Esophagus (tissue), 2 donors: ENCODE data around the gene PPM1J. TPM values are rescaled to one million over a fixed set of nuclear protein-coding genes. Genes with fewer than 3 reads are reported as not detected.

Experiments used
- H3K27ac ChIP-seq, 2 donors: one replicate each; pipeline ENCODE4 v1.5.1; 2013; ENCODE audit warnings: low read depth in 2 of 2, mild to moderate bottlenecking in 2 of 2, inconsistent platforms in 1 of 2, low read length in 1 of 2, moderate library complexity in 1 of 2
- H3K27me3 ChIP-seq, 2 donors: one replicate each; pipeline ENCODE4 v1.6.1; 2013; ENCODE audit warnings: low read length in 2 of 2, control low read depth in 1 of 2, mild to moderate bottlenecking in 1 of 2; ENCODE audit not compliant: insufficient read depth in 2 of 2, control insufficient read depth in 1 of 2
- H3K36me3 ChIP-seq, 2 donors: one replicate each; pipeline ENCODE4 v1.6.1; 2013; ENCODE audit warnings: low read length in 1 of 2; ENCODE audit not compliant: control insufficient read depth in 2 of 2, insufficient read depth in 2 of 2
- H3K4me1 ChIP-seq, 2 donors: one replicate each; pipeline ENCODE4 v1.6.1; 2013; ENCODE audit warnings: low read length in 1 of 2; ENCODE audit not compliant: control insufficient read depth in 2 of 2, insufficient read depth in 2 of 2
- H3K4me3 ChIP-seq, 2 donors: one replicate each; pipeline ENCODE4 v1.5.1; 2013; ENCODE audit warnings: low read length in 2 of 2, mild to moderate bottlenecking in 2 of 2, low read depth in 1 of 2, moderate library complexity in 1 of 2
- H3K9me3 ChIP-seq, 2 donors: one replicate each; pipeline ENCODE4 v1.6.1; 2013; ENCODE audit warnings: mild to moderate bottlenecking in 2 of 2, low read depth in 1 of 2, low read length in 1 of 2, moderate library complexity in 1 of 2; ENCODE audit not compliant: control insufficient read depth in 2 of 2, insufficient read depth in 1 of 2
- WGBS, 2 donors: extraction: QIAGEN DNeasy Blood & Tissue Kit; methylation state at CpG; one replicate each; pipeline ENCODE4 v1.1.7; 2013; 5-methylcytosine and 5-hydroxymethylcytosine counted together
- polyA plus RNA-seq, 2 donors: library from polyadenylated mRNA; stranded (reverse); fragments of 200-250 nt; gene quantifications; one replicate each; pipeline ENCODE4 v1.2.3, GENCODE V29; 2013
- donor health status: healthy with polysubstance abuse.
- donor health status: Bipolar disorder and iron deficiency.

The PPM1J gene
- polyA plus RNA-seq, 2 donors, result 2.8 to 3.5 TPM

GRCh38 chr1:112693821-112694220 is 21.3 kb downstream of the PPM1J start:
- H3K27me3 ChIP-seq, result no peaks in the 10 kb centered on the region
- peaks cover 35 to 48% of the 10 kb centered on the region in 2 donors for H3K36me3 ChIP-seq
- H3K9me3 ChIP-seq, result no peaks in the 10 kb centered on the region
- 93 to 96% methylated on average over 6 of the region's 6 CpGs for WGBS, 2 donors
- H3K4me3 ChIP-seq, result no peak overlapping the region
- H3K4me1 ChIP-seq, result peaks cover 0 to under 1% of the 10 kb centered on the region in 2 donors
- H3K27ac ChIP-seq, result no peak overlapping the region

DNA sequence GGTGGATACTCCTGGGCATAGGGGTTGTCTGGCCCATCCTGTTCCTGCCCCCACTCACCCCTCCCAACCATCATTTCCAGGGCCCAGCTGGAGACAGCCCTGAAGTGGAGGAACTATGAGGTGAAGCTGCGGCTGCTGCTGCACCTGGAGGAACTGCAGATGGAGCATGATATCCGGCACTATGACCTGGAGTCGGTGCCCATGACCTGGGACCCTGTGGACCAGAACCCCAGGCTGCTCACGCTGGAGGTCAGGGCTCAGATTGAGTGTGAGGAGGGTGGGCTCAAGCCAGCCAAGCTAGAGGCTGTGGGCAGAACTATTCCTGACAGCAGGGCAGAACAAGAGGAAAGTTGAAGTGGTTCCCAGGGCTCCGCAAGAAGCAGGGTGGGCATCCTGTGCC is 22.5 kb downstream of the PPM1J start:
- H3K4me3 ChIP-seq, result no peak overlapping the region
- 92 to 93% methylated on average over 5 of the region's 5 CpGs for WGBS, 2 donors
- H3K9me3 ChIP-seq, result no peaks in the 10 kb centered on the region
- no peaks in the 10 kb centered on the region for H3K27me3 ChIP-seq
- H3K27ac ChIP-seq, result no peak overlapping the region
- H3K4me1 ChIP-seq, result peaks cover 0 to 3% of the 10 kb centered on the region in 2 donors
- peaks cover 35 to 37% of the 10 kb centered on the region in 2 donors for H3K36me3 ChIP-seq

DNA sequence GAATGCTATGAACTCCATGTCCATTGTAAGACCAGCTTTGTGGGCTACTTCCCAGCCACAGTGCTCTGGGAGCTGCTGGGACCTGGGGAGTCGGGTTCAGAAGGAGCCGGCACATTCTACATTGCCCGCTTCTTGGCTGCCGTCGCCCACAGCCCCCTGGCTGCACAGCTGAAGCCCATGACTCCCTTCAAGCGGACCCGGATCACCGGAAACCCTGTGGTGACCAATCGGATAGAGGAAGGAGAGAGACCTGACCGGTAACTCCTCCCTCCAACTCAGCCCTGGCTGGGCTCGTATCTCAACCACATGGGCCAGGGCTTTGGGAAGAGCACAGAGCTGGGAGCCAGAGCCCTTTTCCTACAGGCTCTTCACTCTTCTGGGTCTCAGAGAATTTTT is 25.3 kb downstream of the PPM1J start:
- Histone ChIP-seq H3K27me3 (no peaks in the 10 kb centered on the region), H3K36me3 (peaks cover 19 to 27% of the 10 kb centered on the region in 2 donors), H3K4me3 (no peak overlapping the region), H3K27ac (no peak overlapping the region), H3K4me1 (peaks cover 0 to 7% of the 10 kb centered on the region in 2 donors), H3K9me3 (no peaks in the 10 kb centered on the region)
- 94 to 95% methylated on average over 11 of the region's 11 CpGs for WGBS, 2 donors

DNA sequence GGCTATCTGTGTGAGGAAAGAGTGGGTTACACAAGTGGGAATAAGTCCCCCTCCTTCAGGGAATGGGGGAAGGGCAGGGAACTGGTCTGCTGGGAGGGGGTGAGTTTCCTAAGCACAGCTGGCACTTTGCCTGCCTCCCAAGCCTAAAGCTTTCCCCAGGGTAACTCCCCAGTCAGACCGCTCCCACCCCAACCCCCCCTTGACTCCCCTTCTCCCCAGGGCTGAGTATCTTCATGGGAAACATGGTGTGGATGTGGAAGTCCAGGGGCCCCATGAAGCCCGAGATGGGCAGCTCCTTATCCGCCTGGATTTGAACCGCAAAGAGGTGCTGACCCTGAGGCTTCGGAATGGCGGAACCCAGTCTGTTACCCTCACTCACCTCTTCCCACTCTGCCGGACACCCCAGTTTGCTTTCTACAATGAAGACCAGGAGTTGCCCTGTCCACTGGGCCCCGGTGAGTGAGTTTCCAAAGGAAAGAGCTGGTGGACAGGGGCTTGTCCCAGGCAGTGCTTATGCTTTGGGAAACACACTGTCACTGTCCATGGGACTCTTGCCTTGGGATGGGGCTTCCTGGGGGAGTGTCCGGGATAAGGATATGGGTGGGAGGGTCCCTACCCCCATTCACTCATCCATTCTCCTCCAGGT is 25.8 kb downstream of the PPM1J start:
- Histone ChIP-seq H3K36me3 (peaks cover 14 to 22% of the 10 kb centered on the region in 2 donors), H3K27ac (no peak overlapping the region), H3K9me3 (no peaks in the 10 kb centered on the region), H3K27me3 (no peaks in the 10 kb centered on the region), H3K4me3 (no peak overlapping the region), H3K4me1 (peaks cover 0 to 7% of the 10 kb centered on the region in 2 donors)
- WGBS, 2 donors, result 89 to 94% methylated on average over 9 of the region's 9 CpGs

DNA sequence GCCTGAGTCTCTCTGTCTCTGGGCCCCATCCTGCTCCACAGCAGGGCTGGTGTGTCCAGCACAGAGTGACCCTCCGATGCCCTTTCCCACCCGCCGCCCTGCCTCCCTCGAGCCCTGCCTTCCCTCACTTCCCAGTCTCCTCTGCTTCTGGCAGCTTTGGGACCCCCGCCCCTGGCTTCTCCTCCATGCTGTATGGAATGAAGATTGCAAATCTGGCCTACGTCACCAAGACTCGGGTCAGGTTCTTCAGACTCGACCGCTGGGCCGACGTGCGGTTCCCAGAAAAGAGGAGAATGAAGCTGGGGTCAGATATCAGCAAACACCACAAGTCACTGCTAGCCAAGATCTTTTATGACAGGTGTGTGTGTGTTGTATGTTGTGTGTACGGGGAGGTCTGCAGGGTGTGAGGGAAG is 26.3 kb downstream of the PPM1J start:
- Histone ChIP-seq H3K9me3 (no peaks in the 10 kb centered on the region), H3K27me3 (no peaks in the 10 kb centered on the region), H3K27ac (peak overlapping the region in 1 of 2 donors; percentile 87), H3K4me3 (no peak overlapping the region), H3K4me1 (peaks cover 0 to 7% of the 10 kb centered on the region in 2 donors), H3K36me3 (peaks cover 12 to 18% of the 10 kb centered on the region in 2 donors)
- WGBS, 2 donors, result 80 to 89% methylated on average over 13 of the region's 13 CpGs

DNA sequence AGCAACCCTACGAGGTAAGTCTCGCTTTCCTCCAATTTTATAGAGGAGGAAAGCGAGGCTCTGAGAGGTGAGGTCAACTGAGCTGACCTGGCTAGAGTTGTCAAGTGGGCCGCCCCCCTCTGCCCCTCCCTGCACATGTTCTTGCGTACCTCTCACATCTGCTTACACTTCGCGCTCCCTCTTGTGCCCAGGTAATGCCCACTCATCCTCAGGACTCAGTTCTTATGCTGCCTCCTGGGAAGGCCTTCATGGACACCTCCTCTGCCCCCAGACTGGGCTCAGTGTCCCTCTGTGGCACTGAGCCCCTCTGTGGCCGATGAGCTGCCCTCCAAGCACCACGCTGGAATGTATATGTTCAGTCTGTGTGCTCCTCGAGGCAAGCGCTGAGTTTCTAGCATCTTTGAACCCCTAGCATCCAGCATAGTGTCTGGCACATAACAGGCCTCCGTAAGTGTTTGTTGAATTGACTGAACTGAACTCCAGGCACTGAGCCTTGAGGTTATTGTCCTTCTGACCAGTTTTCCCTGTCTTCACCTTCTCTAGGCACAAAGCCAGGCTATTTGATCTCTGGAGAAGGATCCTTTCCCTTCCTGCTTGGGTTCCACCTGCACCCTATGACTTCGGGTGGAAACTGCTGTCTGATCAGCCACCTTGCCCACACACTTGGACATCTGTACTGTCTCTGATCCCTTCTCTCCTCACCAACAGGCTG is 27.2 kb downstream of the PPM1J start:
- Histone ChIP-seq H3K4me1 (peaks cover 0 to 7% of the 10 kb centered on the region in 2 donors), H3K9me3 (no peaks in the 10 kb centered on the region), H3K27ac (peak overlapping the region; percentile 78 to 87), H3K27me3 (no peaks in the 10 kb centered on the region), H3K36me3 (peaks cover 12 to 17% of the 10 kb centered on the region in 2 donors), H3K4me3 (no peak overlapping the region)
- 83 to 85% methylated on average over 13 of the region's 13 CpGs for WGBS, 2 donors

GRCh38 chr1:112687361-112687760 is 27.8 kb downstream of the PPM1J start:
- Histone ChIP-seq H3K9me3 (no peaks in the 10 kb centered on the region), H3K27ac (peak overlapping the region; percentile 78 to 87), H3K4me1 (peaks cover 0 to 7% of the 10 kb centered on the region in 2 donors), H3K4me3 (no peak overlapping the region), H3K36me3 (peaks cover 7 to 12% of the 10 kb centered on the region in 2 donors), H3K27me3 (no peaks in the 10 kb centered on the region)
- WGBS, 2 donors, result 52 to 66% methylated on average over 4 of the region's 4 CpGs

- WGBS, 2 donors, result 87 to 90% methylated on average over 4 of the region's 4 CpGs
- H3K4me3 ChIP-seq, result no peak overlapping the region
- no peaks in the 10 kb centered on the region for H3K9me3 ChIP-seq
- H3K4me1 ChIP-seq, result peaks cover 0 to 7% of the 10 kb centered on the region in 2 donors
- H3K36me3 ChIP-seq, result peaks cover 5 to 7% of the 10 kb centered on the region in 2 donors
- H3K27me3 ChIP-seq, result no peaks in the 10 kb centered on the region
- H3K27ac ChIP-seq, result peak overlapping the region in 1 of 2 donors; percentile 24
These were observed 28.3 kb downstream of the PPM1J start for GRCh38 chr1:112686835-112687234.

GRCh38 chr1:112686417-112686816 is 28.7 kb downstream of the PPM1J start:
- Histone ChIP-seq H3K4me1 (peaks cover 0 to 7% of the 10 kb centered on the region in 2 donors), H3K9me3 (no peaks in the 10 kb centered on the region), H3K36me3 (peaks cover under 1 to 3% of the 10 kb centered on the region in 2 donors), H3K27ac (no peak overlapping the region), H3K4me3 (no peak overlapping the region), H3K27me3 (no peaks in the 10 kb centered on the region)
- 63 to 74% methylated on average over 3 of the region's 3 CpGs for WGBS, 2 donors
